ENCODE measurements around the gene CAMK2D.

The CAMK2D gene

DNA sequence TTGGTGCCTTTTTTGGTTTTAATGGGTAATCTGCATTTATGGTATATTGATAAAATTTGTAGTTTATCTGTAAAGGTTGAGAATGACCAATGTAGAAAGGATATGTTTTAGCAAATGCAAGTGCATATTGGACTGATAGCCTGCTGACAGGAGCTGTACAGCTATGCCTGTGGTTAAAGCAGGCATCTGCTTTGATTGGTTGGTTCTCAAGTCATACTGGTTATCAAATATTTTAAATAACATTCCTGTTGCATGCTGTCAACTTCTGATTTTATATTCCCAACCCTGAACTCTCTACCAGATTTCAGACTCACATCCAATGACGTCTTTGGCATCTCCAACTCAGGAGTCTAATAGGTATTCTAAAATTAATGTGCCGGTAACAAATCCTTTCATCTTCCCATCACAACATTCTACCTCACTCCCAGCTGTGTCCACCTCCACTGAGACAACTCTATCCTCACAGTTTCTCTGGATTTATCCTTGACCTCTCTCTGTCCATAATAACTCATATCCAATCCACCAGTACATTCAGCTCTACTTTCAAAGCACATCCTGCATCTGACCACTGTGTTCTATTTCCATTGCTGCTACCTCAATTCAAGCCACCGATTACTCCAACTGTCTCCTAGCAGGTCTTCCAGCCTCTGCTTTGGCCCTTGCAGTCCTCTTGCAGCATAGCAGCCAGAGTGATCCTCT, 125.7 kb downstream of the CAMK2D start:
- peak; percentile 80 for DNase-seq

- no peak for DNase-seq
Measured at GRCh38 chr4:113634081-113634969, 127.2 kb downstream of the CAMK2D start.

- no peak for DNase-seq
Measured at GRCh38 chr4:113633467-113633866, 128.1 kb downstream of the CAMK2D start.

DNA sequence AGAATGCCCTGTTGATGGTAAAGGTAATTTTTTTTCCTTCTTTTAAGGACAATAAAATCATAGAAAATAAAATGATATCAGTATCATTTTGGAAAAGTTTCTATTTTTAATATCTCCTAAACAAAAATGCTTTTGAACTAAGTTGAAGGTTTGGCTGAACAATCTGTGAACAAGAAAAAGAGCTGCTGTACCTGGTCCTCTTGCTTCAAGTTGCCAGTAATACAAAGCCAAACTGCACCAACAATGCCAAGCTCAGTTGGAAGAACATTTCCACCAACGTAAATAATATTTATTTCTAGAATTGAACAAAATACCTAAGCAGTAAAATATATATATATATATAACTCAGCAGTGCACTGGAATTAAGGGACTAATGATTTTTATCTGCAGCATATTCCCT, 132.8 kb downstream of the CAMK2D start:
- DNase-seq = no peak

GRCh38 chr4:113627321-113627720, 134.2 kb downstream of the CAMK2D start:
- no peak for DNase-seq

GRCh38 chr4:113625902-113626301, 135.6 kb downstream of the CAMK2D start:
- no peak for DNase-seq

DNA sequence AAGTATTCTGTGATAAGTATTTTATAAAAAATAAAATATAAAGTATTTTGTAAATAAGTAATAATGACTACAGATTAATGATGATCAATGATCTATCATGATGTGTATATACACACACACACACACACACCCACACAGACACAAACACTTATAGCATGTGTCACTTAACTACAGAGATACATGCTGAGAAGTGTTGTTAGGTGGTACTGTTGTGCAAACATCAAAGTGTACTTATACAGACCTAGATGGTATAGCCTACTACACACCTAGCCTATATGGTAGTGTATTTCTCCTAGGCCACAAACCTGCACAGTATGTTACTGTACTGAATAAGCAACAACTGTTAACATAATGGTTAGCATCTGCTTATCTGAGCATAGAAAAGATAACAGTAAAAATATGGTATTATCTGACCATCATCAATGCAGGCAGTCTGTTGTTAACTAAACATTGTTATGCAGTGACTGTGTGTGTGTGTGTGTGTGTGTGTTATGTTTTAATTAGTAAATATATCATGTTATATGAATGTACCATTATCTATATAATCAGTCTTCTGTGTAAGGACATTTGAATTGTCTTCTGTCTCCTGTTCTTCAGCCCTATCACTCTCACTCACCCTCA, 138.2 kb downstream of the CAMK2D start:
- DNase-seq = no peak

- no peak for DNase-seq
Measured at GRCh38 chr4:113621633-113622032, 139.9 kb downstream of the CAMK2D start.

GRCh38 chr4:113620032-113620431, 141.5 kb downstream of the CAMK2D start:
- DNase-seq = no peak

- DNase-seq = no peak
Measured at GRCh38 chr4:113619526-113619925, 142.0 kb downstream of the CAMK2D start.

DNA sequence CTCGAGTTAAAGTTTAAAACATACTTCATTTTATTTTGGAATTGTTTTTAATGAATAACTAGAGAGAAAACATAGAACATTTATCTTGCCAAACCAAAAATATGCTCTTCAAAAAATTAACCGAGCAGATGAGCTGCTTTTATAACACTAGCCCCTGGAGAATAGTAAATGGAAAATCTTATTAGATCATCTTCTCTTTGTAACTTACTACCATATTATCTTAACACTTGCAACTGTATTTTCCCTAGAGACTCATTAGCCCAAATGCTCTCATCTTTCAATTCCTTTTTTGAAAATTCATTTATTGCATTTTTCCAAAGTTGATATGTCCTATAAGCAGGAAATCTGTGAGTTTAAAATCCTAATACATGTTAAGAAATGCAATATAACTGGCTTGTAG, 143.3 kb downstream of the CAMK2D start:
- DNase-seq = peak; percentile 38

GRCh38 chr4:113617195-113617594, 144.3 kb downstream of the CAMK2D start:
- DNase-seq = no peak

- no peak for DNase-seq
Measured at GRCh38 chr4:113616443-113616842, 145.1 kb downstream of the CAMK2D start.

GRCh38 chr4:113614414-113614813, 147.1 kb downstream of the CAMK2D start:
- no peak for DNase-seq

DNA sequence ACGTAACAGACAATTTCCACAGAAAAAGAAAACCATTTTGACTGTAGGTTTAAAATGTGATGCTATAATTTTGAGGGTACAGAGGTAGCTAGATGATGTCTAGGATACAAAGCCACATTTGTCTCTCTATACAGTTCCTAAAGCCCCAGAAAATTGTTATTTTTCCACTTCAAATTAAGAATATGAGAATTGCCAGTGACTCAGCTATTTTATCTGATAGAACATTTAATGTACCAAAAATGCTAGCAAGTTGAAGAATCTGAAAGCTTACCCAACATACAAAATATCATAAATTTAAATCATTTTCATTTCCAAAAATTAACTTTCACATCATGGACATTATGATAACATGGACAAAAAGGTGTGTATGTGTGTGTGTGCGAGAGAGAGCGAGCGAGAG, 148.0 kb downstream of the CAMK2D start:
- DNase-seq = no peak

- DNase-seq = no peak
Measured at GRCh38 chr4:113610537-113610936, 151.0 kb downstream of the CAMK2D start.

DNA sequence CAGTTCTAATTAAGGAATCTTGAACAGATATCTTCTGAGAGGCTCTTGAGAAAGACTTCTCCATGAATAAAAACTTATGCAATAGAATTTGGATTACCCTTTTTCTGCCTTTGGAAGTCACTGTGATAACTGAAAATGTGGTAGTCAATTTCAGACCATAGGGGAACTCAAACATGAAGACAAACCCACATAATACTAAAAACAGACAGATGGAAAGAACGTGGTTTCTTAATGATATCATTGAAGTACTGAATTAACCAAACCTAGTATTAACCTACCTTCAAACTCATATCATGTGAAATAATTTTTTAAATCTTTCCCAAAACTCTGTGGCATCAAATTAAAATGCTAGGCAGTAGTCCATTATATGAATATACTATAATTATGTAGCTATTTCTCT, 153.5 kb downstream of the CAMK2D start:
- DNase-seq = no peak

- no peak for DNase-seq
Measured at GRCh38 chr4:113607147-113607720, 154.3 kb downstream of the CAMK2D start.

DNA sequence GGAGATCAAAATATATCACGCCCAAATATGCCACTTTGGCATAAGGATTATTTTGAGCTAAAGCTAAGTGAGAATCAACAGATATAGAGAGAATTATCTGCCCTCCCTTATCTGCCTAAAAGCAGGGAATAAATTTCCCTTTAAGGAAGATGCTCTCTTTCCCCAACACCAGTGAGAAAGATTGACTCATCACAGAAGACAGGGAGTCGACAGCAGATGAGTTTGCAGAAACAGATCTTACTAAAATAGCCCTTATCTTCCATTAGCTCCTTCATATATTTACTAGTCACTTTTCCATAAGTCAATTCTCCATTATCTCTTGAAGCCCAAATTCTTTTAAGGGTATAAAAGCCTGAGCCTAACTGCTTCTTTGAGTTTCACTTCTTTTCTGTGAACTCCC, 156.6 kb downstream of the CAMK2D start:
- peak; percentile 21 for DNase-seq

GRCh38 chr4:113603911-113604310, 157.6 kb downstream of the CAMK2D start:
- peak; percentile 52 for DNase-seq

- DNase-seq = no peak
Measured at GRCh38 chr4:113602646-113603228, 158.8 kb downstream of the CAMK2D start.

GRCh38 chr4:113601636-113602035, 159.9 kb downstream of the CAMK2D start:
- DNase-seq = no peak

DNA sequence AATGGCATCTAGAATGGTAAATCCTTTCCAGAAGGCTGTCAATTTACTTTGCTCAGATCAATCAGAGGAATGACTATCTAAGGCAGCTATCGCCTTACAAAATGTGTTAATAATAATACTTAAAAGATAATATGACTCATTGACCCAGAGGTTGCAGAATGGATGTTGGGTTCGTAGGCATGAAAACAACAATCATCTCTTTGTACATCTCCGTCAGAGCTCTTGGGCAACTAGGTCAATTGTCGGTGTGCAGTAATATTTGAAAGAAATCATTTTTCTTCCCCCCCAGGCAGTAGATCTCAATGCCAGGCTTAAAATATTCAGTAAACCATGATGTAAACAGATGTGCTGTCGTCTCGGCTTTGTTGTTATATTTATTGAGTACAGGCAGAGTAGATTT, 165.1 kb downstream of the CAMK2D start:
- no peak for DNase-seq

Data from fibroblast of skin of right quadriceps (primary cell).